PC-3 (cell line): ENCODE data around the gene NUMA1.

ENCODE experiments used
- EZH2 ChIP-seq: fragments of 300-600 bp; sonication (generic); IDR thresholded peaks from one replicate; pipeline ENCODE4 v1.6.1; 2017; ENCODE audit warnings: antibody characterized with exemption, mild to moderate bottlenecking, low read length; ENCODE audit not compliant: unreplicated experiment
- EZH2phosphoT487 ChIP-seq: fragments of 300-600 bp; sonication (generic); IDR thresholded peaks from 2 replicates; pipeline ENCODE4 v1.6.1; 2018; ENCODE audit warnings: mild to moderate bottlenecking, antibody characterized with exemption, low read length, borderline replicate concordance
- TF ChIP-seq, protein P1 (sequence below): fragments of 300-600 bp; sonication (generic); conservative IDR thresholded peaks from 2 replicates; pipeline ENCODE4 v1.5.1; 2017; ENCODE audit warnings: antibody characterized with exemption, low read depth, mild to moderate bottlenecking, low read length

DNA sequence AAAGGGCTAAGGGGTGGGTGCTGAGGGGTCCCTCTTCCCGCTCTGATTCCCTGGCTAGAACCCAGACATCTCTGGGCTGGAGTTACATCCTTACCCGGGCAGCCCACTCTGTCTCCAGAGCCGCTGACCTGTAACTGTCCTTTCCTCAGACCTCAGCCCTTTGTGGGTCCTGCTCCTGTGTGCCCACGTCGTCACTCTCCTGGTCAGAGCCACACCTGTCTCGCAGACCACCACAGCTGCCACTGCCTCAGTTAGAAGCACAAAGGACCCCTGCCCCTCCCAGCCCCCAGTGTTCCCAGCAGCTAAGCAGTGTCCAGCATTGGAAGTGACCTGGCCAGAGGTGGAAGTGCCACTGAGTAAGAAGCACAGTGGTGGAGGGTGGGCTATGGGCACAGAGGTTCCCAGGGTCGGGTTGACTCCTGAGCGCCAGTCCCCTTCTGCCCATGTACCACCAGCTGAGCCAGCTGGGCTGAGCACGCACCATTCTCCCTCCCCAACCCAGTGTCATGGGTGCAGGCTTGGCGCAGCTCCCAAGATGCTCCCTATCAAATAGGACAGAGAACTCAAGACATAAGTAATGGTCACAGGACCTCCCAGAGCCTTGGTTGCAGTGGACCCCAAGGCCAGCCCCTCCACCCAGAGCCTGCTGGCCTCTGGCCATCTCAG is 80.0 kb downstream of the NUMA1 start:
- TF ChIP-seq EZH2 (no peak), EZH2phosphoT487 (no peak)
- TF ChIP-seq, protein P1, sequence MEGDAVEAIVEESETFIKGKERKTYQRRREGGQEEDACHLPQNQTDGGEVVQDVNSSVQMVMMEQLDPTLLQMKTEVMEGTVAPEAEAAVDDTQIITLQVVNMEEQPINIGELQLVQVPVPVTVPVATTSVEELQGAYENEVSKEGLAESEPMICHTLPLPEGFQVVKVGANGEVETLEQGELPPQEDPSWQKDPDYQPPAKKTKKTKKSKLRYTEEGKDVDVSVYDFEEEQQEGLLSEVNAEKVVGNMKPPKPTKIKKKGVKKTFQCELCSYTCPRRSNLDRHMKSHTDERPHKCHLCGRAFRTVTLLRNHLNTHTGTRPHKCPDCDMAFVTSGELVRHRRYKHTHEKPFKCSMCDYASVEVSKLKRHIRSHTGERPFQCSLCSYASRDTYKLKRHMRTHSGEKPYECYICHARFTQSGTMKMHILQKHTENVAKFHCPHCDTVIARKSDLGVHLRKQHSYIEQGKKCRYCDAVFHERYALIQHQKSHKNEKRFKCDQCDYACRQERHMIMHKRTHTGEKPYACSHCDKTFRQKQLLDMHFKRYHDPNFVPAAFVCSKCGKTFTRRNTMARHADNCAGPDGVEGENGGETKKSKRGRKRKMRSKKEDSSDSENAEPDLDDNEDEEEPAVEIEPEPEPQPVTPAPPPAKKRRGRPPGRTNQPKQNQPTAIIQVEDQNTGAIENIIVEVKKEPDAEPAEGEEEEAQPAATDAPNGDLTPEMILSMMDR, result no peak
